ENCODE results near the gene ALG5. TPM values are rescaled to one million over a fixed set of nuclear protein-coding genes. Genes with fewer than 3 reads are reported as not detected.

Gene ALG5
- total RNA-seq, 2 experiments from 2014 or later = 21.1 to 28.3 TPM

DNA sequence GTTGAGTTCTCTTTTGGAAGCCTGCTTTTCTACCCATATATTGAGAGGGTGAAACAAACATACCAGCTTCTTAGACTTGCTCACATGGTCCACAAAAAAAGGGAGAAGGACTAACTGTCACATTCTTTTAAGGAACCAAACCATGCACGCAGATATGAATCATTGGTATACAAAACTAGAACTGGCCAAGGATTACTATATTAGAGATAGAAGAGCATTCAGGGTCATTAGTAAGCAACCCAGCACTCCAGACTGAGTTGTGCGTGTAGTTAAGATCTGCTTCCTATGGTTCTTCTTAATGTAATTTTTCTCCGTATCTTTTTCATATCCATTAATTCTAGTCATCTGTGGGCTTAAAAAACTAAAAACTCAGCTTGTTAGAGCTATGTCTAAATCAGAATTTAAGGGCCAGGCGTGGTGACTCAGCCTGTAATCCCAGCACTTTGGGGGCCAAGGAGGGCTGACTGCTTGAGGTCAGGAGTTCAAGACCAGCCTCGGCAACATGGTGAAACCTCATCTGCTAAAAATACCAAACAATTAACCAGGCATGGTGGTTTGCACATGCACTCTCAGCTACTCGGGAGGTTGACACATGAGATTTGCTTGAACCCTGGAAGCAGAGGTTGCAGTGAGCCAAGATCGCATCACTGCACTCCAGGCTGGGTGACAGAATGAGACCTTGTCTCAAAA is 19.6 kb downstream of the ALG5 start:
- ATAC-seq = no peak
- DNase-seq = no peak
- no peak overlapping the region for H3K4me3 Mint-ChIP-seq
- H3K36me3 Mint-ChIP-seq (ENCODE audit: low read depth) = peaks cover 35% of the 10 kb centered on the region
- POLR2A ChIA-PET = no interaction called here
- no peaks in the 10 kb centered on the region for H3K27me3 Mint-ChIP-seq
- H3K4me1 Mint-ChIP-seq = no peaks in the 10 kb centered on the region
- intact Hi-C loops (cut with DNase I, micrococcal nuclease) = loop anchor here in 1 of 2 experiments (5.0 kb wide), 2 partner anchors 162 to 557 kb away; partner anchors contain the start of gene RFXAP
- peaks cover 2% of the 10 kb centered on the region for H3K9me3 Mint-ChIP-seq (ENCODE audit: low read depth)
- CTCF ChIA-PET = interaction anchor here (1.3 kb wide), 1 partner anchor 10 kb away, joined by 5 read pairs; no protein-coding TSS in a partner anchor
- H3K27ac Mint-ChIP-seq = no peak overlapping the region

DNA sequence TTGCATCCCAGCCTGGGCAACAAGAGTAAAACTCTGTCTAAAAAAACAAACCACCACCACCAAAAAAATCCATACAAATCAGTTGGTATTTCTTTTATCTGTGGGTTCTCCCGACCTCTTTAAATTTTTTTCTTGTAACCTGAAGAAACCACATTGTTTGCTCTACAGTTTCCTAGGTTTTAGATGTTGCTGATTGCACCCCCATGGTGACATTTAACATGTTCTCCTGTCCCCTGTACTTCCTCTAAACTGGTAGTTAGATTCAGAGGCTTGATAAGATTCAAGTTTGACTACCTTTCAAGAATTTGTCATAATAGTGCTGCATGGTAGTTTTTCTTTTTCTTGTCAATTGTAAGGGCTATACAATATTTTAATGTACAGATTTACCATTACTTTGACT is 24.0 kb downstream of the ALG5 start:
- ChIA-PET CTCF (no interaction called here), POLR2A (interaction anchor here (0.6 kb wide), 1 partner anchor 138 kb away, joined by 3 read pairs; no protein-coding TSS in a partner anchor)
- peaks cover 2% of the 10 kb centered on the region for H3K9me3 Mint-ChIP-seq (ENCODE audit: low read depth)
- no peaks in the 10 kb centered on the region for H3K4me1 Mint-ChIP-seq
- no peak for ATAC-seq
- intact Hi-C loops (cut with DNase I, micrococcal nuclease) = no loop called here
- H3K27me3 Mint-ChIP-seq = no peaks in the 10 kb centered on the region
- no peak overlapping the region for H3K27ac Mint-ChIP-seq
- no peak overlapping the region for H3K4me3 Mint-ChIP-seq
- DNase-seq = no peak
- H3K36me3 Mint-ChIP-seq (ENCODE audit: low read depth) = peaks cover 37% of the 10 kb centered on the region

GRCh38 chr13:36973621-36974295 is 25.4 kb downstream of the ALG5 start:
- intact Hi-C loops (cut with DNase I, micrococcal nuclease) = no loop called here
- ChIA-PET POLR2A (no interaction called here), CTCF (interaction anchor here (0.8 kb wide), 1 partner anchor 13 kb away, joined by 3 read pairs; no protein-coding TSS in a partner anchor)
- no peak for DNase-seq
- ATAC-seq = no peak
- Mint-ChIP-seq H3K4me1 (no peaks in the 10 kb centered on the region), H3K9me3 (ENCODE audit: low read depth) (peaks cover 2% of the 10 kb centered on the region), H3K4me3 (no peak overlapping the region), H3K36me3 (ENCODE audit: low read depth) (peaks cover 36% of the 10 kb centered on the region), H3K27ac (no peak overlapping the region), H3K27me3 (no peaks in the 10 kb centered on the region)

DNA sequence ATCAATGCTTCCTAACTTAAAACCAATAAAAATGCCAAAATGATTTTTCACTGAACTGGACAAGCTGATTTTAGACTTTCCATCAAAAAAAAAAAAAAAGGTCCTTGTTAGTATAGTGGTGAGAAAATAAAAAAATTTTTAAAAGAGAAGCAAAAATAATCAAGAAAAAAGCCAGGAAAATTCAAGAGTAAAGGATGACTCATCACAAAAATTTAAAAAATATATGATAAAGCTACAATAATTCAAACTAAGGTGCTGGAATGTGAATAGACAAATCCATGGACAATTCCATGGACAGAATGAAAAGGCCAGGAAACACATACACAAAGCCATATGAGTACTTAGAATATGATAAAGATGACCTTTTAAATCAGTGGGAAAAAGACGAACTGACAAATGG is 26.1 kb downstream of the ALG5 start:
- H3K27ac Mint-ChIP-seq = no peak overlapping the region
- DNase-seq (no peak), ATAC-seq (no peak)
- H3K36me3 Mint-ChIP-seq (ENCODE audit: low read depth) = peaks cover 40% of the 10 kb centered on the region
- H3K4me1 Mint-ChIP-seq = no peaks in the 10 kb centered on the region
- peaks cover 2% of the 10 kb centered on the region for H3K9me3 Mint-ChIP-seq (ENCODE audit: low read depth)
- no peak overlapping the region for H3K4me3 Mint-ChIP-seq
- ChIA-PET CTCF (interaction anchor here (0.6 kb wide), 1 partner anchor 642 kb away, joined by 3 read pairs; no protein-coding TSS in a partner anchor), POLR2A (interaction anchor here (0.7 kb wide), 1 partner anchor 132 kb away, joined by 3 read pairs; no protein-coding TSS in a partner anchor)
- intact Hi-C loops (cut with DNase I, micrococcal nuclease) = no loop called here
- no peaks in the 10 kb centered on the region for H3K27me3 Mint-ChIP-seq

- Mint-ChIP-seq H3K4me3 (no peak overlapping the region), H3K4me1 (peaks cover 6% of the 10 kb centered on the region), H3K9me3 (ENCODE audit: low read depth) (no peaks in the 10 kb centered on the region), H3K27me3 (no peaks in the 10 kb centered on the region), H3K36me3 (ENCODE audit: low read depth) (peaks cover 43% of the 10 kb centered on the region), H3K27ac (no peak overlapping the region)
- POLR2A ChIA-PET = no interaction called here
- intact Hi-C loops (cut with DNase I, micrococcal nuclease) = no loop called here
- ATAC-seq (no peak), DNase-seq (no peak)
- CTCF ChIA-PET = interaction anchor here (0.5 kb wide), 1 partner anchor 56 kb away, joined by 3 read pairs; no protein-coding TSS in a partner anchor
These were observed 32.7 kb downstream of the ALG5 start for GRCh38 chr13:36966404-36966803.

GRCh38 chr13:36965767-36966166 is 33.4 kb downstream of the ALG5 start:
- Mint-ChIP-seq H3K4me3 (no peak overlapping the region), H3K27ac (peak overlapping the region; percentile 38), H3K4me1 (peaks cover 6% of the 10 kb centered on the region), H3K27me3 (no peaks in the 10 kb centered on the region), H3K9me3 (ENCODE audit: low read depth) (no peaks in the 10 kb centered on the region), H3K36me3 (ENCODE audit: low read depth) (peaks cover 46% of the 10 kb centered on the region)
- POLR2A ChIA-PET = no interaction called here
- peak; percentile 24 for DNase-seq
- ATAC-seq = peak; percentile 81
- CTCF ChIA-PET = no interaction called here
- intact Hi-C loops (cut with DNase I, micrococcal nuclease) = no loop called here

GRCh38 chr13:36959456-36960116 is 39.6 kb downstream of the ALG5 start:
- ChIA-PET POLR2A (interaction anchor here (0.7 kb wide), 1 partner anchor 667 kb away, joined by 3 read pairs; no protein-coding TSS in a partner anchor), CTCF (interaction anchor here (0.9 kb wide), 1 partner anchor 652 kb away, joined by 3 read pairs; no protein-coding TSS in a partner anchor)
- Mint-ChIP-seq H3K9me3 (ENCODE audit: low read depth) (no peaks in the 10 kb centered on the region), H3K4me3 (no peak overlapping the region), H3K27ac (no peak overlapping the region), H3K27me3 (no peaks in the 10 kb centered on the region), H3K36me3 (ENCODE audit: low read depth) (peaks cover 36% of the 10 kb centered on the region), H3K4me1 (no peaks in the 10 kb centered on the region)
- ATAC-seq = no peak
- intact Hi-C loops (cut with DNase I, micrococcal nuclease) = no loop called here
- DNase-seq = no peak

- H3K27ac Mint-ChIP-seq = no peak overlapping the region
- ChIA-PET CTCF (no interaction called here), POLR2A (no interaction called here)
- H3K27me3 Mint-ChIP-seq = no peaks in the 10 kb centered on the region
- H3K9me3 Mint-ChIP-seq (ENCODE audit: low read depth) = no peaks in the 10 kb centered on the region
- peaks cover 43% of the 10 kb centered on the region for H3K36me3 Mint-ChIP-seq (ENCODE audit: low read depth)
- no peak for ATAC-seq
- no peak overlapping the region for H3K4me3 Mint-ChIP-seq
- intact Hi-C loops (cut with DNase I, micrococcal nuclease) = no loop called here
- DNase-seq = no peak
- no peaks in the 10 kb centered on the region for H3K4me1 Mint-ChIP-seq
These were observed 44.6 kb downstream of the ALG5 start for GRCh38 chr13:36954542-36954941.

- no peaks in the 10 kb centered on the region for H3K27me3 Mint-ChIP-seq
- H3K4me3 Mint-ChIP-seq = no peak overlapping the region
- no peaks in the 10 kb centered on the region for H3K4me1 Mint-ChIP-seq
- intact Hi-C loops (cut with DNase I, micrococcal nuclease) = no loop called here
- no peak for ATAC-seq
- ChIA-PET POLR2A (no interaction called here), CTCF (no interaction called here)
- no peak for DNase-seq
- no peaks in the 10 kb centered on the region for H3K9me3 Mint-ChIP-seq (ENCODE audit: low read depth)
- no peak overlapping the region for H3K27ac Mint-ChIP-seq
- H3K36me3 Mint-ChIP-seq (ENCODE audit: low read depth) = peaks cover 50% of the 10 kb centered on the region
These were observed 48.2 kb downstream of the ALG5 start for GRCh38 chr13:36950920-36951319.

- DNase-seq (no peak), ATAC-seq (no peak)
- intact Hi-C loops (cut with DNase I, micrococcal nuclease) = no loop called here
- no peaks in the 10 kb centered on the region for H3K9me3 Mint-ChIP-seq (ENCODE audit: low read depth)
- no peak overlapping the region for H3K4me3 Mint-ChIP-seq
- ChIA-PET CTCF (interaction anchor here (0.6 to 1.3 kb wide), 2 partner anchors 13 to 107 kb away, joined by 3 to 4 read pairs; no protein-coding TSS in a partner anchor), POLR2A (no interaction called here)
- H3K27ac Mint-ChIP-seq = no peak overlapping the region
- no peaks in the 10 kb centered on the region for H3K4me1 Mint-ChIP-seq
- peaks cover 46% of the 10 kb centered on the region for H3K36me3 Mint-ChIP-seq (ENCODE audit: low read depth)
- H3K27me3 Mint-ChIP-seq = no peaks in the 10 kb centered on the region
These were observed 48.8 kb downstream of the ALG5 start for GRCh38 chr13:36950330-36950729.

DNA sequence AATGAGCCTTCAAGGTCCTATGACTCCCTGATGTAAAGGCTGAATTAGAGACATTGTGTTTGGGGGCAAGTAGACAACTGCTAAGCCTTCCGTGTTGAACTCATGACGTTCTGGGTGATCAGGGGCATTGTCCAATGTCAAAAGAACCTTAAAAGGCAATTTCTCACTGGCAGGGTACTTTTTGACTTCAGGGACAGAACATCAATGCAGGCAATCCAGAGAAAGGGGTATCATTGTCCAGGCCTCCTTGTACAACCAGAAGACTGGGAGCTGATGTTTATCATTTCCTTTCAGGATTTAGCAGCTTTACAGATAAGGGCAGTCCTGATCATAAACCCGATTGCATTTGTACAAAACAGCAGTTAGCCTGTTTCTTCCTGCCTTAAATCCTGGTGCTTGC is 54.1 kb downstream of the ALG5 start:
- no peak for ATAC-seq
- intact Hi-C loops (cut with DNase I, micrococcal nuclease) = no loop called here
- Mint-ChIP-seq H3K27me3 (peaks cover 5% of the 10 kb centered on the region), H3K9me3 (ENCODE audit: low read depth) (peaks cover 5% of the 10 kb centered on the region), H3K4me1 (no peaks in the 10 kb centered on the region), H3K4me3 (no peak overlapping the region), H3K27ac (no peak overlapping the region), H3K36me3 (ENCODE audit: low read depth) (peaks cover 20% of the 10 kb centered on the region)
- POLR2A ChIA-PET = no interaction called here
- no peak for DNase-seq
- CTCF ChIA-PET = interaction anchor here (0.7 to 1.0 kb wide), 2 partner anchors 9 to 41 kb away, joined by 3 to 4 read pairs; no protein-coding TSS in a partner anchor

All from activated CD4-positive, alpha-beta T cell treated with anti-CD3 and anti-CD28 coated beads for 36 hours (primary cell).